ENCODE measurements around the gene SLC6A18.

- TF ChIP-seq CTCF (conservative IDR thresholded peaks at IDR 0.05 in 1 of 2, IDR thresholded peaks at IDR 0.05 in 1 of 2; ENCODE audit: low read depth in 1 of 2, low read length in 2 of 2) (no peak), EZH2 (IDR thresholded peaks at IDR 0.05; ENCODE audit: low read length, missing control alignments) (no peak)
These were observed 19.8 kb downstream of the SLC6A18 start for GRCh38 chr5:1244976-1245375.

Data from fibroblast of lung (primary cell).